Measurements from ENCODE around the gene SNTB2. TPM values are rescaled to one million over a fixed set of nuclear protein-coding genes. Genes with fewer than 3 reads are reported as not detected.

Gene SNTB2
- polyA plus RNA-seq, 4 donors = 1.9 to 7.2 (median 5.3) TPM

GRCh38 chr16:69345923-69346322 lies 159.0 kb downstream of the SNTB2 start:
- peaks cover 0 to 26% (median 7%) of the 10 kb centered on the region in 3 donors for H3K36me3 ChIP-seq (ENCODE audit: control insufficient read depth in 3 of 3, insufficient read depth in 2 of 3, low read depth in 1 of 3, low read length in 3 of 3)
- no peaks in the 10 kb centered on the region for H3K9me3 ChIP-seq (ENCODE audit: control insufficient read depth in 2 of 2, insufficient read depth in 1 of 2, low read depth in 1 of 2, low read length in 1 of 2)
- H3K27ac ChIP-seq (ENCODE audit: low read depth in 1 of 3, low read length in 2 of 3) = no peak overlapping the region
- no peak for DNase-seq
- WGBS, 3 donors = 65 to 77% (median 67%) methylated on average over 4 of the region's 4 CpGs
- H3K4me1 ChIP-seq (ENCODE audit: control insufficient read depth in 3 of 3, insufficient read depth in 2 of 3, low read depth in 1 of 3, low read length in 2 of 3) = peaks cover 0 to 3% (median 0%) of the 10 kb centered on the region in 3 donors
- FAIRE-seq = no peak
- no peaks in the 10 kb centered on the region for H3K27me3 ChIP-seq (ENCODE audit: control insufficient read depth in 3 of 3, insufficient read depth in 3 of 3, low read length in 3 of 3)
- H3K4me3 ChIP-seq (ENCODE audit: low read depth in 1 of 3, low read length in 3 of 3) = no peak overlapping the region

GRCh38 chr16:69346683-69347082 lies 159.7 kb downstream of the SNTB2 start:
- H3K36me3 ChIP-seq (ENCODE audit: control insufficient read depth in 3 of 3, insufficient read depth in 2 of 3, low read depth in 1 of 3, low read length in 3 of 3) = peaks cover 0 to 24% (median 3%) of the 10 kb centered on the region in 3 donors
- no peak for FAIRE-seq

GRCh38 chr16:69348222-69348621 lies 161.3 kb downstream of the SNTB2 start:
- no peak overlapping the region for H3K27ac ChIP-seq (ENCODE audit: low read depth in 1 of 3, low read length in 2 of 3)
- peaks cover 0 to 13% (median 0%) of the 10 kb centered on the region in 3 donors for H3K4me1 ChIP-seq (ENCODE audit: control insufficient read depth in 3 of 3, insufficient read depth in 2 of 3, low read depth in 1 of 3, low read length in 2 of 3)
- peaks cover 0 to 25% (median 5%) of the 10 kb centered on the region in 3 donors for H3K36me3 ChIP-seq (ENCODE audit: control insufficient read depth in 3 of 3, insufficient read depth in 2 of 3, low read depth in 1 of 3, low read length in 3 of 3)
- FAIRE-seq (no peak), DNase-seq (no peak)
- H3K4me3 ChIP-seq (ENCODE audit: low read depth in 1 of 3, low read length in 3 of 3) = no peak overlapping the region
- WGBS, 3 donors = 72 to 88% (median 79%) methylated on average over 6 of the region's 6 CpGs
- no peaks in the 10 kb centered on the region for H3K9me3 ChIP-seq (ENCODE audit: control insufficient read depth in 2 of 2, insufficient read depth in 1 of 2, low read depth in 1 of 2, low read length in 1 of 2)
- H3K27me3 ChIP-seq (ENCODE audit: control insufficient read depth in 3 of 3, insufficient read depth in 3 of 3, low read length in 3 of 3) = no peaks in the 10 kb centered on the region

More at GRCh38 chr16:69346683-69347082, 159.7 kb downstream of the SNTB2 start:
- WGBS, 3 donors = 78 to 91% (median 84%) methylated on average over 6 of the region's 6 CpGs
- Histone ChIP-seq H3K9me3 (ENCODE audit: control insufficient read depth in 2 of 2, insufficient read depth in 1 of 2, low read depth in 1 of 2, low read length in 1 of 2) (no peaks in the 10 kb centered on the region), H3K27ac (ENCODE audit: low read depth in 1 of 3, low read length in 2 of 3) (no peak overlapping the region), H3K4me1 (ENCODE audit: control insufficient read depth in 3 of 3, insufficient read depth in 2 of 3, low read depth in 1 of 3, low read length in 2 of 3) (peaks cover 0 to 8% (median 0%) of the 10 kb centered on the region in 3 donors), H3K4me3 (ENCODE audit: low read depth in 1 of 3, low read length in 3 of 3) (no peak overlapping the region), H3K27me3 (ENCODE audit: control insufficient read depth in 3 of 3, insufficient read depth in 3 of 3, low read length in 3 of 3) (no peaks in the 10 kb centered on the region)
- DNase-seq = no peak

- WGBS, 3 donors = 90 to 91% (median 91%) methylated on average over 10 of the region's 10 CpGs
- H3K9me3 ChIP-seq (ENCODE audit: control insufficient read depth in 2 of 2, insufficient read depth in 1 of 2, low read depth in 1 of 2, low read length in 1 of 2) = no peaks in the 10 kb centered on the region
- H3K4me3 ChIP-seq (ENCODE audit: low read depth in 1 of 3, low read length in 3 of 3) = no peak overlapping the region
- no peaks in the 10 kb centered on the region for H3K27me3 ChIP-seq (ENCODE audit: control insufficient read depth in 3 of 3, insufficient read depth in 3 of 3, low read length in 3 of 3)
- peaks cover 0 to 13% (median 0%) of the 10 kb centered on the region in 3 donors for H3K4me1 ChIP-seq (ENCODE audit: control insufficient read depth in 3 of 3, insufficient read depth in 2 of 3, low read depth in 1 of 3, low read length in 2 of 3)
- FAIRE-seq (no peak), DNase-seq (no peak)
- no peak overlapping the region for H3K27ac ChIP-seq (ENCODE audit: low read depth in 1 of 3, low read length in 2 of 3)
- peaks cover 0 to 24% (median 2%) of the 10 kb centered on the region in 3 donors for H3K36me3 ChIP-seq (ENCODE audit: control insufficient read depth in 3 of 3, insufficient read depth in 2 of 3, low read depth in 1 of 3, low read length in 3 of 3)
These were observed 162.6 kb downstream of the SNTB2 start for GRCh38 chr16:69349536-69349935.

GRCh38 chr16:69350536-69351133 lies 163.7 kb downstream of the SNTB2 start:
- Histone ChIP-seq H3K27me3 (ENCODE audit: control insufficient read depth in 3 of 3, insufficient read depth in 3 of 3, low read length in 3 of 3) (no peaks in the 10 kb centered on the region), H3K4me1 (ENCODE audit: control insufficient read depth in 3 of 3, insufficient read depth in 2 of 3, low read depth in 1 of 3, low read length in 2 of 3) (peaks cover 0 to 13% (median 0%) of the 10 kb centered on the region in 3 donors), H3K27ac (ENCODE audit: low read depth in 1 of 3, low read length in 2 of 3) (no peak overlapping the region), H3K9me3 (ENCODE audit: control insufficient read depth in 2 of 2, insufficient read depth in 1 of 2, low read depth in 1 of 2, low read length in 1 of 2) (no peaks in the 10 kb centered on the region), H3K4me3 (ENCODE audit: low read depth in 1 of 3, low read length in 3 of 3) (peak overlapping the region in 1 of 3 donors; percentile 46), H3K36me3 (ENCODE audit: control insufficient read depth in 3 of 3, insufficient read depth in 2 of 3, low read depth in 1 of 3, low read length in 3 of 3) (peaks cover 2 to 30% (median 4%) of the 10 kb centered on the region in 3 donors)
- 43 to 61% (median 54%) methylated on average over 6 of the region's 6 CpGs for WGBS, 3 donors
- FAIRE-seq (no peak), DNase-seq (no peak)

GRCh38 chr16:69351309-69352027 lies 164.5 kb downstream of the SNTB2 start, which contains the start of gene TMED6:
Gene TMED6, minus strand, starts transcription at chr16:69351786. Its CDS starts 33 bp downstream, at chr16:69351753.
- 19 to 64% (median 33%) methylated on average over 12 of the region's 12 CpGs for WGBS, 3 donors
- no peak for FAIRE-seq

More at GRCh38 chr16:69351309-69352027, 164.5 kb downstream of the SNTB2 start, which contains the start of gene TMED6:
- Histone ChIP-seq H3K4me3 (ENCODE audit: low read depth in 1 of 3, low read length in 3 of 3) (peak within 1 kb of the TSS in 2 of 3 donors; percentile 6 to 46), H3K36me3 (ENCODE audit: control insufficient read depth in 3 of 3, insufficient read depth in 2 of 3, low read depth in 1 of 3, low read length in 3 of 3) (peaks cover 2 to 31% (median 8%) of the 10 kb centered on the region in 3 donors), H3K27me3 (ENCODE audit: control insufficient read depth in 3 of 3, insufficient read depth in 3 of 3, low read length in 3 of 3) (no peaks in the 10 kb centered on the region), H3K27ac (ENCODE audit: low read depth in 1 of 3, low read length in 2 of 3) (peak within 1 kb of the TSS in 2 of 3 donors; percentile 26 to 72), H3K4me1 (ENCODE audit: control insufficient read depth in 3 of 3, insufficient read depth in 2 of 3, low read depth in 1 of 3, low read length in 2 of 3) (peaks cover 0 to 13% (median 0%) of the 10 kb centered on the region in 3 donors), H3K9me3 (ENCODE audit: control insufficient read depth in 2 of 2, insufficient read depth in 1 of 2, low read depth in 1 of 2, low read length in 1 of 2) (no peaks in the 10 kb centered on the region)
- DNase-seq = peak; percentile 88 to 93

Other genes with a start within 250 kb of the SNTB2 start
- gene HAS3, start 81.5 kb upstream of the SNTB2 start, polyA plus RNA-seq = 1 to 10 TPM in 2 of 4 donors, under 1 TPM in 2; 0.67 to 5.3 (median 0.94) TPM
- 100 to 1,000 TPM in 1 of 4 donors, 10 to 100 TPM in 3; 62.4 to 109 (median 74.6) TPM for gene CHTF8, start 54.6 kb upstream of the SNTB2 start, polyA plus RNA-seq
- gene UTP4, start 54.5 kb upstream of the SNTB2 start, polyA plus RNA-seq = 10 to 100 TPM in 3 of 4 donors, 1 to 10 TPM in 1; 6.3 to 25.7 (median 19.1) TPM
- 10 to 100 TPM; 23.0 to 43.7 (median 41.6) TPM for gene VPS4A, start 124.2 kb downstream of the SNTB2 start, polyA plus RNA-seq
- 10 to 100 TPM in 2 of 4 donors, 1 to 10 TPM in 2; 3.8 to 18.1 (median 8.6) TPM for gene PDF, start 143.4 kb downstream of the SNTB2 start, polyA plus RNA-seq
- 10 to 100 TPM; 13.0 to 32.9 (median 19.3) TPM for gene COG8, start 152.4 kb downstream of the SNTB2 start, polyA plus RNA-seq
- 10 to 100 TPM; 15.1 to 23.4 (median 15.8) TPM for gene NIP7, start 152.6 kb downstream of the SNTB2 start, polyA plus RNA-seq
- 1 to 10 TPM in 3 of 4 donors, not detected in 1; 4.5 to 5.7 (median 5.6) TPM for gene TMED6, start 164.6 kb downstream of the SNTB2 start, polyA plus RNA-seq
- gene TERF2, start 198.8 kb downstream of the SNTB2 start, polyA plus RNA-seq = 10 to 100 TPM; 11.1 to 22.8 (median 13.2) TPM
- gene CYB5B, start 237.5 kb downstream of the SNTB2 start, polyA plus RNA-seq = 100 to 1,000 TPM in 1 of 4 donors, 10 to 100 TPM in 3; 85.4 to 102 (median 93.9) TPM

All from small intestine (tissue), 7 donors.